Head of caudate nucleus (tissue), 42 donors: ENCODE data around the gene INPP5E.
A peak's percentile ranks its signal among the peaks of the same experiment; 100 is the strongest.

ENCODE experiments used
- DNase-seq, 42 donors: peaks; one replicate each; pipeline versions ENCODE4 v3.0.0 to v3.0.0-alpha.2; 2020 to 2021; ENCODE audit warnings: mixed read lengths in 7 of 42
- intact Hi-C: fragments of 100-400 bp; cut with DNase I; formaldehyde crosslinking; loops from one replicate; pipeline ENCODE4 v1.15.0; 2022

The INPP5E gene

DNA sequence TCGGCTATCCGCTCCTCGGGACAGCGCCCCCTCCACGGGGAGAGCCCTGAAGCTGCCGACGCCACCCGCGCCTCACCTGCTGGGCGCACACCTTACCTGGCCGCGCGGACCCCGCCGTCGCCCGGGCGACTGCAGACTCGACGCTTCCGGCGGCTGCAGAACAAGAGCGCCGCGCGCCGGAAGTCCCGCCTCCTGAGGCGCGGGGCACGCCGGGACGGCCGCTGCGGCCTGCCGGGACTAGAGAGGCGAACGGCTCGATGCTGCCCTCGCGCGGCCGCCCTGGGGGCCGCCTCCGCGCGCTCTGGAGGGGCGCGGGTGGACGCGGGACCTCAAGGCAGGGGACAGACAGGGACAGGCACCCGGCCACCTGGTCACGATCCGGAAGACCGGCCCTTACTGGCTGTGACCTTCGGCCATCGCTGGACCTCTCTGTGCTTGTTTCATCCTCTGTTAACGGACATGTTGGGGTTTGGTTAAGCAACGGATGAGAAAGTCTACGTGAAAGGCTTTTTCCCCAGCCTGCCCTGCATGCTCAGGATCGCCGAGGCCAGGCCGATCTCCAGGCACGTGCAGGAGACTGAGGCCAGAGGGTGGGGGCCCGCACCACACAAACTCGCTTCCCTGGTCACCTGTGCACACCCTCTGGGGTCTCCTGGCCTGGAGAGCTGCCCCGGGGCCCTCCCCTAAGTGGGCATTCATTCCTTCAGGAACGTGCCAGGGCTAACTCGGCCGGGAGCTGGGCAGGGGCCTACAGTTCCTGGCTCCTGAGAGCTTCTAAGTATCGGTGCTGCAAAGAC, 39.4 kb downstream of the INPP5E start, which contains the start of gene SNAPC4:
SNAPC4 (minus strand) TSS at position 133 of the 797 bp plus-strand sequence. CDS start 1,742 bp downstream, outside the sequence.
- DNase-seq, result peak; percentile 50 to 93 (median 85)
- intact Hi-C loops, result loop anchor here (5.0 kb wide), 2 partner anchors 38 to 42 kb away; partner anchors contain the start of gene DNLZ

DNA sequence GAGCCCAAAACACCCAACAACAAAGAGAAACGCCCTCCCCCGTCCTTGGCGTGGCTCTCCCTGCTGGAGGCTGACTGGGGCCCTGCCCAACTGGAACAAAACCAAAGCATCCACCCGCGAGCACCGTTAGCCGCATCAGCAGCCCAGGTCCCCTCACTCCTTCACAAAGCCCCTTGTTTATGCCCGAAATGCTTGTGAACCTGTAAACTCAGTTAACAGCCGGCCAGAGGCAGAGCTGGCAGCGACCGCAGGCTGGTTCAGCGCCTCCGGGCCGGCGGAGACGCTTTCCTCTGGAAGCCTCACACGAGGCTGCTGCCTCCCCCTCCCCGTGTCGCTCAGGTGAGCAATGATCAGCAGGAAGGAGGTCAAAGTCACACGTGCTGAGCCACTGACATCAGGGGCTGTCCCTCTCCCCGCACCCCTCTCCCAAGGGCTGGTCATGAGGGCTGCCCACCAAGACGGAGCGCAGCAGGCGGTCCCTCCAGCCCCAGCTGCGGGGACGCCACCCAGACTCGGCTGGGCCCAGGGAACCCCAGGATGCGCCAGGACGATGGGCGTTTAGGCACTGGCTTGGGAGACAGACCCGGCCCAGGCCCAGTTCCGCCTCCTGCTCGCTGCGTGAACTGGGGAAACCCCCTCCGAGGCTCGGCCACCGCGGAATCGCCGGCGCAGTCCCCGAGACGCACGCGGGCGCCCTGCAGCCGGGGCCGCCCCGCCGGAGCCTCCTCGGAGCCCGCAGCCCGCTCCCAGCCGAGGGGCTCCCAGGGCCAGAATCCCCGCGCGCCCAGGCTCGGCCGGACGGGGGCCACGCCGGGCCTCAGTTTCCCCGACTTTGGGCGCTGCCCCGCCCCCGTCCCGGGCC, 40.2 kb downstream of the INPP5E start:
- peak in 4 of 42 donors; percentile 16 to 23 (median 22) for DNase-seq
- intact Hi-C loops, result loop anchor here (5.0 kb wide), 2 partner anchors 37 to 43 kb away; partner anchors contain the start of gene DNLZ

DNA sequence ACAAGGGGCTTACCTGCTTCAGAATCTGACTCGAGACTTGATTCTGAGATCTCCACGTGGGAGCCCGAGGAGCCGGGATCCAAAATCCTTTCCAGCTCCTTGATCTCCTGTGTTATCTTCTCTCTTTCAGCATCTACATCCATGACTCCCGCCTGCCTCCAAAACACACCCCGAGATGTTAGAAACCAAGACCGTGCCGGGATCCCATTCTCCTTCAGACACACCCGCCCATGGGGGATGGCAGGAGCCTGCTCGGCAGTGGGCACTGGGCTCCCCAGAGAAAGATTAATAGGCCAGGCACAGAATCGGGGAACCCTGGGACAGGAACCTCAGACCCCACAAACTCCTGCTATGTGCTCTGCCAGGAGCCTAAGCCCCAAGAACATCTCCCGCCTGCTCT, 41.4 kb downstream of the INPP5E start:
- no peak for DNase-seq
- intact Hi-C loops, result no loop called here

- intact Hi-C loops, result no loop called here
- DNase-seq, result no peak
Measured at GRCh38 chr9:136397643-136398042, 42.0 kb downstream of the INPP5E start.

DNA sequence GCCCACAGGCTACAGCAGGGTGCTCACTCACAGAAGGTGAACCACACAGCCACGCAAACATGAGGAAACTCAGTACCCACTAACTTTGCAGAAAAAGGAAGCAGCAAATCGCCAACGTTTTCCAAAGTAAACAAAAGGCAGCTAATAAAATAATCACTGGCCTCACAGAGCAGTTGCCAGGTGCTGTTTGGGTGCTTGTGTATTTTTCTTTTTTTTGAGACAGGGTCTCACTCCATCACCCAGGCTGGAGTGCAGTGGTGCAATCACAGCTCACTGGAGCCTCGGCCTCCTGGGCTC, 43.5 kb downstream of the INPP5E start:
- intact Hi-C loops, result no loop called here

DNA sequence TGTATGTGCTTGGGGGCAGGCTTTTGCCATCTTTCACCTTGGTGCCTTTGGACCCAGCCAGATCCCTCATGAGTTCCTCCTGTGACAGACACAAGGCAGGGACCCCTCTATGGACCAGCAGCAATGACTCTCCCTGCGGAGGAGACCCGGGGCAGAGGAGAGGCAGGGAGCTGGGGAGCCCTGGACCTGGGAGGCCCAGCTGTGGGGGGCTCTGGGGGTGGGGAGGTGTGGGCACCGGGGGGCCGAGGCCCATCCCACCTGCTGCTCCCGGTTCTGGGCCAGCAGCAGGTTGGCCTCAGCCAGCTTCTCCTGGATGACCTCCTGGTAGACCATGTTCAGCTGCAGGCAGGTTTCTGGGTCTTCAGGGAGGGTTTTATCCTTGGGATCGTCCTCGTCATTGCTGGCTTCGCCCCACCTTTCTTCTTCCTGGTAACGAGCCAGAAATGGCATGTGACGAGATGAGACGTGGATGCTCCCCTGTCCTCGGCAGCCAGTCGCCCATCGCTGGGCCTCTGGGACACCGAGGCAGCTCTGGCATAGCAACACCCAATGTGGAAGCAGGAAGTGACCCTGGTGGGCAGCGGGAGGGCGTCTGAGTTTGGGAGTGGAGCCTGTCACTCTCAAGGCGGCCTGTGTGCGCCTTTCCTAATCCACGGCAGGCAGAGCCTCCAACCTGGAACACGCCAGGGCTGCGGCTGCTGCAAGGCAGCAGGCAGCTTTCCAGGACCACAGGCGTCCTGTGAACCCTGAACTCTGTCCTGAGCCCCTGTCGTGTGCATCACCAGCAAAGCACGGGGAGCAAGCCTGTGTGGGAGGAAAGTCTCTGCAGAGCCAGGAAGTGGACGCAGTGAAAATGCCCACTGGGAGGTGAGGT, 44.1 kb downstream of the INPP5E start:
- DNase-seq, result no peak

More for the DNA sequence above, 43.5 kb downstream of the INPP5E start:
- DNase-seq, result no peak

GRCh38 chr9:136395020-136395340, 44.7 kb downstream of the INPP5E start:
- intact Hi-C loops, result no loop called here
- DNase-seq, result no peak

More for the DNA sequence above, 44.1 kb downstream of the INPP5E start:
- intact Hi-C loops, result no loop called here

- intact Hi-C loops, result no loop called here
- no peak for DNase-seq
Measured at GRCh38 chr9:136394312-136395019, 45.2 kb downstream of the INPP5E start.

- intact Hi-C loops, result no loop called here
- no peak for DNase-seq
Measured at GRCh38 chr9:136393531-136393930, 46.1 kb downstream of the INPP5E start.

DNA sequence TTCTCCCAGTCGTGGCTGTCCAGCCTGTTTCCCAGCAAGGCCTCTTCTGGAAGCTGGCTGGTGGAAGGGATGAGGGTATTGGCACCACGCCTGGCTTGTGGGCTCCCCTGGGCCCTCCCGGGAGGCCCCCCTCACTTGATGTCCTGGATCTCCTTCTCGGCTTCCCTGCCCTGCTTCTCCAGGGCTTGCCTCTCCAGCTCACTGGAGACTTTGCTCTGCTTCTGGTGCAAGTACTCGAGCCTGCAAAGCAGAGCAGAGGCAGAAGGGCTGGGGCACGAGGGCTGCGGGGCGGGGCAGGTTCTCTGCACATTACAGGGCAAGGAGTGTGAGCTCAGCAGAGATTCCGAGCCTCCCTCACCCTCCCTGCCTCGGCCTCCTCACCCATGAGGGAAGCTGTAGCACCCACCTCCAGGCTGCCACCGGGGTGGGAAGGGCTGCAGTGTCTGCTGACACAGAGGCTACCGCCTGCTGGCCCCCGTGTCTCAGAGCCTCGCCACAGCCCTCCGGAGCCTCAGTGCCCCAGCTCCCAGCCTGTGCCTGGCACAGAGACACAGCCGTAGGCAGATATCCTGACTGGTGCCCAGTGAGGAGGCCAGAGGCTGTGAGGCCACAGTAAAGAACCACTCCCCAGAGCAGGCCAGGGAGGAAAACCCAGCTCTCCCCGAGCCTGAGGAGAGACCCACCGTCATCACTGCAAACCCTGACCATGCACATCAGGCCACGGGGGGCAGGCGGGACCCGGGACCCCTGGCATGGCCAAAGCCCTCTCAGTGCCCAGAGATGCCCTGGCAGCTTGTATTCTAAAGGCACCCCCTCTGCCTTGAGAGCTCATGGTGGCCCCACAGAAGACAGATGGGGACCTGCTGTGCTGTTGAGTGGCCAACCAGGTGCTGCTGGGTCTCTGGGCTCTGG, 46.9 kb downstream of the INPP5E start:
- DNase-seq, result peak in 38 of 42 donors; percentile 51 to 93 (median 76)
- intact Hi-C loops, result no loop called here

DNA sequence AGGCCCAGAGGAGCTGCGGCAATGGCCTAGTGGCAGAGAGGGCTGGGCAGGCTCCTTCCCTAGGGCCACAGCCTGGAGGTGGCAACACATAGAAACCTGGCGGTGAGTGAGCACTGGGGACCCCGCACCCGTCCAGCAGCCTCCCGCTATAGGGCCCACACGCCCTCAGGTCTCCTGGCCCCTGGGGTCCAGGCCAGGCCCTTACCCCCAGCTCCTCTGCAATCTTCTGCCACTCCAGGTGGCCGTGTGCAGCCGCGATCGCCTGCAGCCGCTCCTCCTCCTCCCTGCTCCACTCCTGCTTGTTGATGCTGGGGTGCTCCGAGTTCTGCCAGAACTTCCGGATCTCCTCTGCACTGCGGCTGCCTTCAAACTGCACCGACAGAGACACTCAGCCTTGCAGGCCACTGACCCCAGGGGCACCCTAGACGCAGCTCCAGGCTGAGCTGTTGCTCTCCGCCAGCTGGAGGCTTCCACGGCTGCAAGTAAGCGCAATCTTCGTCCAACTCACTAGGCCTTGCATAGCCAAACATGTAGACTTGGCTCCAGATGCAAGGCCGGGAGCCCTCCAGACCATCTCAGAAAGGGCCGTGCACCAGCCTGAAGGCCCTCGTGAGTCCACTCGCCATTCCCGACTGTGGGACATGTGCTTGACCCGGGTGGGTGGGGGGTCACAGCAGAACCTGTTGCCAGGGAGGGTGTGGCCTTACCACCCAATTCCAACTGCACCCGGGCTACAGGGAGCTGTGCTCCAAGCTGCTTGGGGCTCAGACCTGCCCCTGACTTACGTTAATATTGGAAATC, 47.7 kb downstream of the INPP5E start:
- intact Hi-C loops, result no loop called here
- DNase-seq, result no peak

DNA sequence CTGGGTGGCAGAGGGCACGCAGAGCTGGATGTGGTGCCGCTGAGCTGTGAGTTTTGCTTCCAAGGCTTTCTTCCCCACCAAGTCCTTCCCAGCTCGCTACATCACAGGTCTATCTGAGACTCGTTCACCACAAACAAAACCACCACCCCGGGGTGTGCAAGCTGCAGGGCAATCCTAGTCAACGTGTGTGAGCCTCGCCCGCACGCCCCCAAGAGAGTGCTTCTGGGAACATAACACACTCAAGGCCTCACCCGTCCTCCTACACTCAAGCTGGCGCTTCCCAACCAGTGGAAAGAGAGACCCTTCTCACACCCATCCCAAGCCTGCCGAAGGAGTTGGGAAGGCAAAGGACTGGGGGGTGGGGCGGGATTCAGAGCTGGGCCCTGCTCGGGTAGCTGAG, 50.2 kb downstream of the INPP5E start:
- intact Hi-C loops, result no loop called here
- peak in 41 of 42 donors; percentile 38 to 91 (median 70) for DNase-seq

DNA sequence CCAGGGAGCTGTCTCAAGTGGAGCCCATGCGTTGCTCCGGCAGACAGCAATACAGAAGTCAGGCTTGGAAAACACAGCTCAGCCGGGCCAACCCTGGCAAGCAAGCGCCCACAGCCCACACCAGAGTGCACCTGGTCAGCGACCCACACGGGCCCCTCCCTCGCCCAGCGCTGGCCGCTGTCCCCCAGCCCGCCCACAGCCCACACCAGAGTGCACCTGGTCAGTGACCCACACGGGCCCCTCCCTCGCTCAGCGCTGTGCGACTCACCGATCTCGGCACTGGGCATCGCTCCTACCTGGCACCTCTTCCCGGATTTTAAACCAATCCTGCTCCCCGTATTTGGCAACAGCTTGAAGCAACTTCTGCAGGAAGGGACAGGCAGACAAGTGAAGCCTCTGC, 52.4 kb downstream of the INPP5E start:
- intact Hi-C loops, result no loop called here
- no peak for DNase-seq

- intact Hi-C loops, result no loop called here
Measured at GRCh38 chr9:136386018-136386417, 53.6 kb downstream of the INPP5E start.

DNA sequence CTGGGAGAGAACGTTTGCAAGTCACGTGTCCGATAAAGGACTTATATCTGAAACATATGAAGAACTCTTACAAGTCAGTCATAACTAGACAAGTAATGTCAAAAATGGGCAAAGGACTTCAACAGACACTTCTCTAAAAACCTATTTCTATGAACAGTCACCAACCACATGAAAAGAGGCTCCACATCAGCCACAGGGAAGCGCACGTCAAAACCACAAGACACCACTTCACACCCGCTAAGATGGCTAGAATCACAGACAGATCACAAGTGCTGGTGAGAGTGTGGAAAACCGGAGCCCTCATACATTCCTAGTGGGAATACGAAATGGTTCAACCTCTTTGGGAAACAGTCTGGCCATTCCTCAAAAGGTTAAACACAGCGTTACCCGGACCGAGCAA, 54.6 kb downstream of the INPP5E start:
- intact Hi-C loops, result no loop called here
- DNase-seq, result no peak

More at GRCh38 chr9:136386018-136386417, 53.6 kb downstream of the INPP5E start:
- DNase-seq, result no peak

GRCh38 chr9:136383436-136383835, 56.2 kb downstream of the INPP5E start:
- DNase-seq, result no peak
- intact Hi-C loops, result no loop called here
